GM12878 (cell line): ENCODE data around the gene IRF6. TPM values are rescaled to one million over a fixed set of nuclear protein-coding genes. Genes with fewer than 3 reads are reported as not detected.
A peak's percentile ranks its signal among the peaks of the same experiment; 100 is the strongest.

Source experiments
- ASH2L ChIP-seq: fragments of 300-600, 200-600 bp; sonication (generic); IDR thresholded peaks from 2 replicates; pipeline ENCODE4 v1.6.1; 2017; ENCODE audit warnings: low read depth, mild to moderate bottlenecking, borderline replicate concordance
- ATF3 ChIP-seq: IDR thresholded peaks from 2 replicates; pipeline ENCODE4 v1.6.1; 2011; ENCODE audit warnings: low read depth, mild to moderate bottlenecking, low read length, moderate library complexity, borderline replicate concordance; ENCODE audit errors: extremely low read depth
- BCL11A ChIP-seq: IDR thresholded peaks from 2 replicates; pipeline ENCODE4 v1.6.1; 2011; ENCODE audit warnings: low read depth, low read length
- CBX3 ChIP-seq: fragments of 200-600 bp; sonication (generic); IDR thresholded peaks from 2 replicates; pipeline ENCODE4 v1.6.1; 2016; ENCODE audit warnings: low read depth, borderline replicate concordance
- CEBPB ChIP-seq, 2 experiments: fragments of 150-350 bp in 1 of 2; IDR thresholded peaks; 2 replicates each; pipeline ENCODE4 v1.6.1; 2012 to 2014; ENCODE audit warnings: low read depth in 2 of 2, low read length in 2 of 2, borderline replicate concordance in 1 of 2, inconsistent platforms in 1 of 2
- CREB1 ChIP-seq: IDR thresholded peaks from 2 replicates; pipeline ENCODE4 v1.6.1; 2012; ENCODE audit warnings: low read depth, mild to moderate bottlenecking, inconsistent platforms
- DPF2 ChIP-seq: fragments of 450-650 bp; IDR thresholded peaks from 2 replicates; pipeline ENCODE4 v1.6.1; 2017; ENCODE audit warnings: mild to moderate bottlenecking
- HDAC6 ChIP-seq: fragments of 200-600 bp; sonication (generic); IDR thresholded peaks from one replicate; pipeline ENCODE4 v1.8.0; 2017; ENCODE audit warnings: antibody characterized with exemption; ENCODE audit not compliant: unreplicated experiment
- NFXL1 ChIP-seq: fragments of 450-650 bp; IDR thresholded peaks from 2 replicates; pipeline ENCODE4 v1.6.1; 2017; ENCODE audit warnings: antibody characterized with exemption, mild to moderate bottlenecking, borderline replicate concordance
- NR2C2 ChIP-seq: IDR thresholded peaks from 2 replicates; pipeline ENCODE4 v1.6.1; 2011; ENCODE audit warnings: borderline replicate concordance, low read depth; ENCODE audit not compliant: control insufficient read depth, insufficient read length
- NRF1 ChIP-seq: conservative IDR thresholded peaks from 2 replicates; pipeline ENCODE4 v1.6.1; 2011; ENCODE audit warnings: mild to moderate bottlenecking, low read depth, low read length, improper control_type of control experiment
- POU2F2 ChIP-seq: IDR thresholded peaks from 3 replicates; pipeline ENCODE4 v1.6.1; 2011; ENCODE audit warnings: low read depth, mild to moderate bottlenecking, low read length, borderline replicate concordance
- PRDM15 ChIP-seq: fragments of 450-650 bp; formaldehyde crosslinking; IDR thresholded peaks from 2 replicates; pipeline ENCODE4 v1.4.0; 2020; ENCODE audit warnings: mild to moderate bottlenecking, moderate library complexity
- RAD51 ChIP-seq: fragments of 450-650 bp; IDR thresholded peaks from 2 replicates; pipeline ENCODE4 v1.6.1; 2016; ENCODE audit warnings: moderate library complexity, mild to moderate bottlenecking, inconsistent platforms
- RELA ChIP-seq: fragments of 450-650 bp; IDR thresholded peaks from 2 replicates; pipeline ENCODE4 v1.8.0; 2014; ENCODE audit warnings: borderline replicate concordance; ENCODE audit not compliant: partially characterized antibody
- RELB ChIP-seq: fragments of 450-650 bp; IDR thresholded peaks from 2 replicates; pipeline ENCODE4 v1.6.1; 2017; ENCODE audit warnings: low read depth, mild to moderate bottlenecking, moderate library complexity
- SRF ChIP-seq, 2 experiments: IDR thresholded peaks; 2 replicates each; pipeline ENCODE4 v1.6.1; 2011; ENCODE audit warnings: low read depth in 2 of 2, low read length in 2 of 2, mild to moderate bottlenecking in 1 of 2, moderate library complexity in 1 of 2
- TAF1 ChIP-seq: IDR thresholded peaks from 2 replicates; pipeline ENCODE4 v1.6.1; 2011; ENCODE audit warnings: mild to moderate bottlenecking, low read depth, low read length, borderline replicate concordance
- TARDBP ChIP-seq: IDR thresholded peaks from 2 replicates; pipeline ENCODE4 v1.6.1; 2016; ENCODE audit warnings: borderline replicate concordance
- ZNF207 ChIP-seq: fragments of 450-650 bp; IDR thresholded peaks from 2 replicates; pipeline ENCODE4 v1.6.1; 2014; ENCODE audit warnings: antibody characterized with exemption, mild to moderate bottlenecking, borderline replicate concordance
- ZNF622 ChIP-seq: fragments of 450-650 bp; IDR thresholded peaks from 2 replicates; pipeline ENCODE4 v1.6.1; 2017; ENCODE audit warnings: mild to moderate bottlenecking, inconsistent platforms
- ZSCAN29 ChIP-seq: fragments of 450-650 bp; IDR thresholded peaks from 2 replicates; pipeline ENCODE4 v1.6.1; 2017; ENCODE audit warnings: mild to moderate bottlenecking, moderate library complexity
- polyA plus RNA-seq, 11 experiments: library from polyadenylated mRNA; depleted of rRNA in 4 of 11; unstranded in 6 of 11; stranded (reverse) in 5 of 11; fragments of >200 nt; fragmentation: Nextera tagmentation in 4 of 11; fragmentation: Illumina TruSeq in 1 of 11; extraction: Ambion mirVana in 4 of 11; extraction: Trizol in 1 of 11; gene quantifications; 1 replicate in 1 of 11; 2 replicates in 10 of 11; pipeline versions ENCODE4 v1.2.1 to v1.2.3, GENCODE V29; 2011 to 2016; ENCODE audit warnings: inconsistent platforms in 2 of 11, missing spikeins in 2 of 11, low read depth in 1 of 11
- total RNA-seq, 4 experiments: library from RNA; depleted of rRNA in 3 of 4; stranded (reverse); fragments of >200 nt in 3 of 4; fragmentation: Illumina TruSeq in 1 of 4; extraction: Trizol in 1 of 4; gene quantifications; 2 replicates each; pipeline versions ENCODE4 v1.2.1 to v1.2.3, GENCODE V29; 2013 to 2021
- TF ChIP-seq, protein P1 (sequence below): fragments of 450-650 bp; conservative IDR thresholded peaks from 2 replicates; pipeline ENCODE4 v1.6.1; 2017; ENCODE audit warnings: mild to moderate bottlenecking, moderate library complexity

The IRF6 gene
- total and polyA plus RNA-seq, 10 of the 15 experiments (the other 5 are each of a cell fraction or from before 2014, with no cell fraction given): 0.04 to 0.50 (median 0.09) TPM; not detected in 1

- TF ChIP-seq ZSCAN29 (no peak), CBX3 (no peak), RELA (peak; percentile 37), ZNF207 (peak; percentile 70; the same call in 1 of the 2 replicates), NRF1 (no peak), NFXL1 (no peak), ZNF622 (no peak), SRF (IDR thresholded peaks at IDR 0.05; ENCODE audit: low read depth in 2 of 2, low read length in 2 of 2) (no peak), HDAC6 (no peak), CREB1 (peak; percentile 84), DPF2 (peak; percentile 39; the same call in 1 of the 2 replicates), TARDBP (no peak), BCL11A (no peak), RAD51 (peak; percentile 90), RELB (peak; percentile 69), ASH2L (no peak), PRDM15 (CRISPR knock-in tag) (no peak), TAF1 (peak; percentile 66; the same call in 1 of the 2 replicates), ATF3 (peak; percentile 99), CEBPB (IDR thresholded peaks at IDR 0.05; ENCODE audit: borderline replicate concordance in 1 of 2, low read depth in 2 of 2, low read length in 2 of 2) (no peak), NR2C2 (no peak), POU2F2 (0 out of 3 replicates have a peak, but pooled peaks have one; percentile 51)
- TF ChIP-seq, protein P1, sequence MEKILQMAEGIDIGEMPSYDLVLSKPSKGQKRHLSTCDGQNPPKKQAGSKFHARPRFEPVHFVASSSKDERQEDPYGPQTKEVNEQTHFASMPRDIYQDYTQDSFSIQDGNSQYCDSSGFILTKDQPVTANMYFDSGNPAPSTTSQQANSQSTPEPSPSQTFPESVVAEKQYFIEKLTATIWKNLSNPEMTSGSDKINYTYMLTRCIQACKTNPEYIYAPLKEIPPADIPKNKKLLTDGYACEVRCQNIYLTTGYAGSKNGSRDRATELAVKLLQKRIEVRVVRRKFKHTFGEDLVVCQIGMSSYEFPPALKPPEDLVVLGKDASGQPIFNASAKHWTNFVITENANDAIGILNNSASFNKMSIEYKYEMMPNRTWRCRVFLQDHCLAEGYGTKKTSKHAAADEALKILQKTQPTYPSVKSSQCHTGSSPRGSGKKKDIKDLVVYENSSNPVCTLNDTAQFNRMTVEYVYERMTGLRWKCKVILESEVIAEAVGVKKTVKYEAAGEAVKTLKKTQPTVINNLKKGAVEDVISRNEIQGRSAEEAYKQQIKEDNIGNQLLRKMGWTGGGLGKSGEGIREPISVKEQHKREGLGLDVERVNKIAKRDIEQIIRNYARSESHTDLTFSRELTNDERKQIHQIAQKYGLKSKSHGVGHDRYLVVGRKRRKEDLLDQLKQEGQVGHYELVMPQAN: peak; percentile 99
These were observed 21.7 kb upstream of the IRF6 start, which contains the start of gene UTP25 (continued) for GRCh38 chr1:209827384-209828262.
